Activated CD8-positive, alpha-beta memory T cell treated with anti-CD3 and anti-CD28 coated beads, Interleukin-2, amount 50 U/mL, for 24 hours (primary cell): Measurements from ENCODE around the gene GDNF.
"Not testable (repeated sequence)": the region's sequence is repeated elsewhere in the genome, so short reads cannot be mapped to it uniquely, and the experiment has no call there.

ENCODE experiments used
- DNase-seq: peaks from one replicate; pipeline ENCODE4 v3.0.0-alpha.2; 2020; ENCODE audit errors: extremely low read depth

The GDNF gene

DNA sequence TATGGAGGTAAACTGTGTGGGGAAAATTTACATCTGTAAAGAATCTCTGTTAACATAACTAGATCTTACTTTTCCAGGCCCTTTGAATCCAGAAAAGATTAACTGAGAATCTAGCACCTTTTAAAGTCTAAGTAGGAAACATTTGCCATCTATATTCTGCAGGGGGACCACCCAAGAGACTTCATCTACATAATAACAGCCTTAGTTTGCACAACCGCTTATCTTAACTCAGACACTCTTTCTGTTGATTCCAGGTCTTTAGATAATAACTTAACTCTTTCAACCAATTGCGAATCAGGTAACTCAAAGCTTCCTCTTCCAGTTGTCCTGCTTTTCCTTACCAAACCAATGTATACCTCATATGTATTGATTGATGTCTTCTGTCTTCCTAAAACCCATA lies 53.4 kb downstream of the GDNF start:
- DNase-seq = no peak

GRCh38 chr5:37781409-37781808 lies 58.4 kb downstream of the GDNF start:
- DNase-seq = not testable (repeated sequence)

DNA sequence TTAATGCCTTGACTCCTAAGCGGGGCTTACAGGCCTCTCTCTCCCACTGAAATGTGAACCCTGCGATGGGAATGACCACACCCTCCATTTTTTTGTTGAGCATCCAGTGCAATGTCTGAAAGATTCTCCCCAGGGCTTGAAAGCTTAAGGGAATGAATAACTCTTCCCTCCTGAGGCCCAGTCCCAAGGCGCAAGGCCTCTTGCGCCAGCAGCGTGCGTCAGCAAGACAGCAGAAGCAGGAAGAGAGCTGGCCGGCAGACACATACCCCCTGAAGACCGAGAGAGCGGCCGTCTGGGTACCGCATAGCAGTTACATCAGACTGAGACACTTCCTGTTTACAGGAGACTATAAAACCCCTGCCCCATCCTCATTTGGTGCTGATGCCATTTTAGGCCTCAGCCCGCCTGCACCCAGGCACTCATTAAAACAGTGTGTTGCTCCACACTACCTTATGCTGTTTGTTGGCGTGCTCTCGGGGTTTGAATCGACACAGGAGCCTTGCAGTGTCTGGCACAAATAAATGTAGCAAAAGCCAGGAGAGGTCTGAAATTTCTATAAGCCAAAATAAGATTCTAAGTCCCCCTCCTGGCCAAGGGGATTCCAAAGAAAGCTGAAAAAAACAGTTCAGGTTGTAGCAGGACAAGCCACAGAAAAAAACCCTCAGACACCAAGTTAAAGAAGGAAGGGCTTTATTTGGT lies 62.3 kb downstream of the GDNF start:
- DNase-seq = no peak

- no peak for DNase-seq
These were observed 63.0 kb downstream of the GDNF start for GRCh38 chr5:37776826-37777225.

DNA sequence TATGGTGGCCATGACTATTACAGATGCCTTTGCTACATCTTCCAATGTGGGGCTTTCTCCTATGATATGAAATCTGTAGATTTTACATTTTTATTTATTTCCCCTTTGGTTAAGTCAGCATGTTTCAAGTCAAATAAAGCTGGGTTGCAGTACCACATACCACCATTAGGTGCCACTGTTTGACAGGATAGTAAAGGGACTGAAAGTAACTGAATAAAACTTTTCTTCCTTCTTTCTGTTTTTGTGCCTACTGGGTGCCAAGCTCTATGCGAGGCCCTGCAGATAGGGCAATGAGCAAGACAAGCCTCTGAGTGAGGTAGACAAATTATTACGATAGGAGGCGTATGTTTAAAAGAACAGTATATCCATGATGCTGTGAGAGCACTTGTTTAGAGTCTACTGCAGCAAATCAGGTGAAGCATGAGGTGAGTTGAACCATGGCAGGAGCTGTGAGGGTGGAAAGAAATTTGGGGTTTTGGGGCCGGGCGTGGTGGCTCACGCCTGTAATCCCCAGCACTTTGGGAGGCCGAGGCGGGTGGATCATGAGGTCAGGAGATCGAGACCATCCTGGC lies 64.8 kb downstream of the GDNF start:
- no peak for DNase-seq

DNA sequence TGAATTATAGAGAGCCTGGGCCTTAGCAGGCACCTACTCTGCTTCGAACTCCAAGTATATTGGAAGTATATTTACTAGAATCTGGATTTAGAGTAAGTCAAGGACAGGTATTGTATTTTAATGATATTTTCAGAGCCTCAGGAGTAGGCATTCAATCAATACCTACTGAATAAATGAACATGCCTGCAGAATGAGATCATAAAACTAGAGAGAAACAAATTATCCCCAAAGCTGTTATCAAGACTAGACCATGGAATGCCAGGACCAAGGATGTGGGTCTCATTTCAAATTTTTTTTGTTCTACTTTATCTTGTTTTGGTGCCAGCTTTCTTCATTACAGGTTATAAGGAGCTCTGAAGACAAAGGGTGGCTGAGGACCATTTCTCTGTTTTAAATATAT lies 66.0 kb downstream of the GDNF start:
- DNase-seq = no peak

- DNase-seq = no peak
These were observed 67.6 kb downstream of the GDNF start for GRCh38 chr5:37772255-37772654.

GRCh38 chr5:37771731-37772130 lies 68.1 kb downstream of the GDNF start:
- no peak for DNase-seq

DNA sequence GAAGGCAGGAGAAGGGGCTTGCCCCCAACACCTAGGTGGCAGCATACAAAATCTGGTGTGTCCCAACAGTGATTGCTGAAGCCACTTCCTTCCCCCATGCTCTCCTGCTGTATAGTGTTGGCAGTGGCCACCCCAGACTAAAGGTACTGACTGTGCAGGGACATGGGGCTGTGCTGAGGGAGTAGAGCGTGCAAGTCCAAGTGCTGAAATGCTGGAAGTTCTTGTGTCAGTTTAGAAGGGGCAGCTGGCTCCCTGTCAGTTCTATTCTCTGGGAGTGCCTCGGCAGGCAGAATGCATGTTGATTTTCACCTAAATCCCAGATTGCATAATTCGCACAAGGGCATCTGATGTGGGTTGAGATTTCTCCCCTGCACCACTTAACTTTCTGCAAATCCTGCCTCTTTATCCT lies 68.6 kb downstream of the GDNF start:
- DNase-seq = no peak

- DNase-seq = no peak
These were observed 69.1 kb downstream of the GDNF start for GRCh38 chr5:37770786-37771185.

DNA sequence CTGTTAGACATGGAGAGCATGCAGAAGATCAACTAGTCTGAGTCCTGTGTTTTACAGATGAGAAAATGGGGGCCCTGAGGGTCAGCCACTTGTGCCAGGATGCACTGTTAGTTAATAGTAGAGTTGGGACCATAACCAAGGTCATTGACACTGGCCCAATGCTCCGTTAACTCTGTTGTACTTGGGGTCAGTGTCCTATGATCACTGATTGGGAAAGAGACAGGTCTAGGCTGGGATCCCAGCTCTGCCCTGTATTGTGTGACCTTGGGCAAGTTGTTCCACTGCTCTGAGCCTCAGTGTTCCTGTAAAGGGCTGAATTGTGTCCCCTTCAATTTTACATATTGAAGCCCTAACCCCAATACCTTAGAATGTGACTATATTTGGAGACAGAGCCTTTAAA lies 70.0 kb downstream of the GDNF start:
- DNase-seq = no peak

GRCh38 chr5:37769108-37769507 lies 70.7 kb downstream of the GDNF start:
- no peak for DNase-seq

- no peak for DNase-seq
These were observed 71.5 kb downstream of the GDNF start for GRCh38 chr5:37768371-37768770.

- no peak for DNase-seq
These were observed 71.9 kb downstream of the GDNF start for GRCh38 chr5:37767961-37768360.

- no peak for DNase-seq
These were observed 72.6 kb downstream of the GDNF start for GRCh38 chr5:37767251-37767650.
